H7 (cell line): Measurements from ENCODE around the gene SNX27. TPM values are rescaled to one million over a fixed set of nuclear protein-coding genes. Genes with fewer than 3 reads are reported as not detected.

Source experiments
- total RNA-seq: library from RNA; depleted of rRNA; stranded (reverse); fragments of >200 nt; shearing (Covaris generic); gene quantifications from 2 replicates; pipeline ENCODE4 v1.2.3, GENCODE V29; 2014; rRNA removed

SNX27 gene
- total RNA-seq, 1 experiment from 2014 or later, result 35.1 TPM

Other genes starting within 250 kb of the SNX27 start
- 36.9 and 41.9 TPM in 2 replicates for gene SELENBP1, start 239.3 kb upstream of the SNX27 start, total RNA-seq
- 889 and 932 TPM in 2 replicates for gene PSMB4, start 212.5 kb upstream of the SNX27 start, total RNA-seq
- gene POGZ, start 152.6 kb upstream of the SNX27 start, total RNA-seq, result 44.7 and 56.5 TPM in 2 replicates
- gene CGN, start 100.7 kb upstream of the SNX27 start, total RNA-seq, result 18.5 and 20.3 TPM in 2 replicates
- 11.3 and 11.9 TPM in 2 replicates for gene TUFT1, start 71.7 kb upstream of the SNX27 start, total RNA-seq
- 0.07 TPM in 1 of 2 replicates, not detected in the other for gene CELF3, start 104.8 kb downstream of the SNX27 start, total RNA-seq
- gene RIIAD1, start 109.5 kb downstream of the SNX27 start, total RNA-seq, result not detected in 2 replicates
- 158 and 214 TPM in 2 replicates for gene MRPL9, start 151.4 kb downstream of the SNX27 start, total RNA-seq
- gene TDRKH, start 178.4 kb downstream of the SNX27 start, total RNA-seq, result 20.9 and 25.0 TPM in 2 replicates
- 0.07 TPM in 1 of 2 replicates, not detected in the other for gene LINGO4, start 193.4 kb downstream of the SNX27 start, total RNA-seq
- gene RORC, start 219.8 kb downstream of the SNX27 start, total RNA-seq, result 0.18 and 0.42 TPM in 2 replicates
- gene C2CD4D, start 227.8 kb downstream of the SNX27 start, total RNA-seq, result 0.30 and 0.90 TPM in 2 replicates
- gene THEM5, start 241.7 kb downstream of the SNX27 start, total RNA-seq, result not detected in 2 replicates